Putamen (tissue), 1 donor: ENCODE results near the gene PHF12.

Experiments used
- DNase-seq: peaks from one replicate; pipeline ENCODE4 v3.0.0-alpha.2; 2016; ENCODE audit warnings: low spot score

PHF12 gene

DNA sequence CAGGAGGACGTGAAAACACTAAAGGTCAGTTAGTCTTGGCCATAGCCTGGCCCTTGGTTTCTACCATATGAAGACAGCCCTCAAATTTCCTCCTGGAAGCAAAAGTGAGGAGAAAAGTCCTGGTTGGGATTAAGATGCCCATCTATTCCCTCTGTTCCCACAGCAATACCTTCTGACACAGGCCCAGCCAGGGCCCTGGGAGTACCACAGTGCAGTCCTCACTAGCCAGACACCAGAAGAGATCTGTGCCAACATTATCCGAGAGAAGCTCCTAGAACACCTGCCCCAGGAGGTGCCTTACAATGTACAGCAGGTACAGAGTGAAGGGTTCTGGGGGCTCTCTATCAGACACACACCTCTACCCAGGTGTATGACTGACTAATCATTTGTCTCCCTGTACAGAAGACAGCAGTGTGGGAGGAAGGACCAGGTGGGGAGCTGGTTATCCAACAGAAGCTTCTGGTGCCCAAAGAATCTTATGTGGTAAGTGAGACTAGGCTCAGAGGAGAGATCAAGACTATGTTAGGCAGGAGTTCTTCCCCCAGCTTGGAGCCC lies 92.4 kb downstream of the PHF12 start:
- DNase-seq: no peak

DNA sequence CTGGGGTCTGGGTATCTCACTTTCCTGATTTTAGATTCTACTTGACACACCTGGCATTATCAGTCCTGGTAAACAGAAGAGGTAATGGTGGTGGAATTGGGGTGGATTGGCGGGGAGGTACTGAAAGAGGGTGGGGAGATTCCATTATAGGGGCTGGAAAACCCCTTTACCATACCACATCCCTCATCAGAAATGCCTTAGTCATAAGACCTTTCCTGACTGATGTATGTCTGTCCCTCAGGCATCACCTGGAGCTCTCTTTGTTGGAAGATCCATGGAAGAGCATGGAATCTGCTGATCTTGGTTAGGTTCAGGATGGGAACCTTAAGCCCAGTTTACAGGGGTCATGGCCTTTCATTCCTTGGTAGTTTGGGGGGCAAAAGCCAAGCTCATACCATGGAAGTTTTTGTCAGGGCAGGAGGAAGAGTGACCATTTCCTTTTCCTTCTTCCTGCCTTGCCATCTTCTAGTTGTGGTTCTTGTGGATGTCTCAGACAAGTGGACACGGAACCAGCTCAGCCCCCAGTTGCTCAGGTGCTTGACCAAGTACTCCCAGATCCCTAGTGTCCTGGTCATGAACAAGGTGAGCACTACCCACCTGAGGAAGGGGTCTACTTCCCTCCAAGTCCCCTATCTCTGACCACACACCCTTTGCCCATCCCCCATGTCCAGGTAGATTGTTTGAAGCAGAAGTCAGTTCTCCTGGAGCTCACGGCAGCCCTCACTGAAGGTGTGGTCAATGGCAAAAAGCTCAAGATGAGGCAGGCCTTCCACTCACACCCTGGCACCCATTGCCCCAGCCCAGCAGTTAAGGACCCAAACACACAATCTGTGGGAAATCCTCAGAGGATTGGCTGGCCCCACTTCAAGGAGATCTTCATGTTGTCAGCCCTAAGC lies 93.2 kb downstream of the PHF12 start:
- DNase-seq: no peak

DNA sequence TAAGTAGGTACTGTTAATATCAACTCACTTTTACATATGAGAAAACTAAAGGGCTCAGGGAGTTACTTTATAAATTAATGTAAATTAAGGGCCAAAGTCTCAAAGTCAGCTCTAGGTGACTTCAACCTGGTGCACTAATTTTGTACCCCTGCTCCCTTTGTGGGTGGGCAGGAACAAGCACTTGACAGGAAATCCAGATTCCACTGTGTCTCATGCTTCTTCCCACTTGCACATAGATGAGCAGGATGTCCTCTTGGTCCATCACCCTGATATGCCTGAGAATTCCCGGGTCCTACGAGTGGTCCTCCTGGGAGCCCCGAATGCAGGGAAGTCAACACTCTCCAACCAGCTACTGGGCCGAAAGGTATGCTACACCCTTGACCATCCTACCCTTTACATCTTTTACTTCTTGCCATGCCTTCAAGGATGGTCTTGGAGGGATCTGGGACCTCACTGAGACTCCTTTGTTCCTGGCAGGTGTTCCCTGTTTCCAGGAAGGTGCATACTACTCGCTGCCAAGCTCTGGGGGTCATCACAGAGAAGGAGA lies 95.2 kb downstream of the PHF12 start:
- no peak for DNase-seq

DNA sequence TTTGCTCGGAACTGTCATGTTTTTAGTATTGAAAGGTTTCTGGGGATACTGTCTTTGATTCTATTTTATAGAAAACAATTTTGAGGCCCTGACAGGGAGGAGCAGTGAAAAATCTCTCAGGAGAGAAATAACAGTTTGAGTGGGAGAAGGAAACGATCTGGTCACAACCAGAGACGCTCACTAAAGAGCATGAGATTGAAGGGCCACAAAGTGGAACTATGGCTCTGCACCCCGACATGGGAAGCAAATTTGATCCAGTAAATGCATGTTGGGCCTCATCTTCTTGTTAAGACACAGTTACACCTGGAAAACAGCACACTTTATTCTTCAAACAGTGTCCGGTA lies 96.0 kb downstream of the PHF12 start:
- no peak for DNase-seq
